Fibroblast of pulmonary artery (primary cell): ENCODE results near the gene FANCG.

Source experiments
- DNase-seq: peaks from one replicate; pipeline ENCODE4 v3.0.0-alpha.2; 2010; ENCODE audit warnings: low read depth
- H3K4me3 ChIP-seq: replicated peaks from 2 replicates; pipeline ENCODE4 v1.5.1; 2011; ENCODE audit warnings: low read depth, mild to moderate bottlenecking, control low read depth, low read length, moderate library complexity
- TF ChIP-seq, protein P1 (sequence below): IDR thresholded peaks from 2 replicates; pipeline ENCODE4 v1.5.1; 2011; ENCODE audit warnings: mild to moderate bottlenecking, control low read depth, low read length, inconsistent platforms; ENCODE audit errors: missing control alignments

Gene FANCG

DNA sequence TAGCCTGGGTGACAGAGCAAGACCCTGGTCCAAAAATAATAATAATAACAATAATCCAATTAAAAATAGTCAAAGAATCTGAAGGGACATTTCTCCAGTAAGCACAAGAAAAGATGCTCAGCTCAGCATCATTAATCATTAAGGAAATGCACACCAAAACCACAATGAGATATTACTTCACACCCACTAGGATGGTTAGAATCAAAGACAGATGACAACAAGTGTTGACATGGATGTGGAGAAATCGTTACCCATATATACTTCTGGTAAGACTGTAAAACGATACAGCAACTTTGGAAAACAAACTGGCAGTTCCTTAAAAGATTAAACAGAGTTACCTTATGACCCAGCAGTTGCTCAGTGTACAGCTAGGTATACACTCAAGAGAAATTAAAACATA lies 5.3 kb upstream of the FANCG start:
- no peak for DNase-seq
- TF ChIP-seq, protein P1, sequence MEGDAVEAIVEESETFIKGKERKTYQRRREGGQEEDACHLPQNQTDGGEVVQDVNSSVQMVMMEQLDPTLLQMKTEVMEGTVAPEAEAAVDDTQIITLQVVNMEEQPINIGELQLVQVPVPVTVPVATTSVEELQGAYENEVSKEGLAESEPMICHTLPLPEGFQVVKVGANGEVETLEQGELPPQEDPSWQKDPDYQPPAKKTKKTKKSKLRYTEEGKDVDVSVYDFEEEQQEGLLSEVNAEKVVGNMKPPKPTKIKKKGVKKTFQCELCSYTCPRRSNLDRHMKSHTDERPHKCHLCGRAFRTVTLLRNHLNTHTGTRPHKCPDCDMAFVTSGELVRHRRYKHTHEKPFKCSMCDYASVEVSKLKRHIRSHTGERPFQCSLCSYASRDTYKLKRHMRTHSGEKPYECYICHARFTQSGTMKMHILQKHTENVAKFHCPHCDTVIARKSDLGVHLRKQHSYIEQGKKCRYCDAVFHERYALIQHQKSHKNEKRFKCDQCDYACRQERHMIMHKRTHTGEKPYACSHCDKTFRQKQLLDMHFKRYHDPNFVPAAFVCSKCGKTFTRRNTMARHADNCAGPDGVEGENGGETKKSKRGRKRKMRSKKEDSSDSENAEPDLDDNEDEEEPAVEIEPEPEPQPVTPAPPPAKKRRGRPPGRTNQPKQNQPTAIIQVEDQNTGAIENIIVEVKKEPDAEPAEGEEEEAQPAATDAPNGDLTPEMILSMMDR = no peak
- no peak overlapping the region for H3K4me3 ChIP-seq

DNA sequence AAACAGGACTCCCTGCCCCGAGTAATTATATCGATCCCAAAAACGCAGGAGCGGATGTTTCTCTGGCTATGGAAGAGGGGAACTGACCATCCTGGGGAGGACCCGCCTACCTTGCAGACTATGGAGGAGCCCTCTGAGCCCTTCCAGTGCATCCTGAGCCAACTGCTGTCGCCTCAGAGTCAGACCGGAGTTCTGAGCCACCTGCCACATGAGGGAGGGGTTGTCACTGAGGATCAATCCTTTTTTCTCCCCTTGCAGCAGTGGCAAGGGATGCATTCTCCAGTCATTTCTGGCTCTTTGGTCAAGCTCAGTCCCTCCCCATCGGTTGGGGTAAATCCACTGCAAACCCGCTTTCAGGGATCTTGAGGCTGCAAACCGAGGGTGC lies 709 bp downstream of the FANCG start:
- no peak for DNase-seq
- TF ChIP-seq, protein P1 = no peak
- peak overlapping the region; percentile 81 for H3K4me3 ChIP-seq

DNA sequence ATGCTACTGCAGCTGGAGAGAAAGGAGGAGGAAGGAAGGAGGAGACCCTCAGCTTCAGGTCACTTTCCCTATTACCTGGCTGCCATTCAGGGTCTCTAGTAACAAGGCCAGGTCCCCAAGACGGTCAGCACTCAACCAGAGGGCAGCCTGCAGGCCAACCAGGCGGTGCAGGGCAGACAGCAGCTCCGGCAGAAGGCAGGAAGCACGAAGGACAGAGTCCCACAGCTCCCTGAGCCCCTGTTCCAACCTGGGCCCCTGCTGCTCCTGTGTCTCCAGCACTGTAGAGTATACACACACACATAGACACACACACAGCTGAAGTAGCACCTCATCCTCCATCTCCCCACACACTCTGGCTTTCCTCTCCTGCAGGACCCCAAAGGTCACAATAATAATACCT lies 1.7 kb downstream of the FANCG start:
- H3K4me3 ChIP-seq = no peak overlapping the region
- TF ChIP-seq, protein P1 = no peak

DNA sequence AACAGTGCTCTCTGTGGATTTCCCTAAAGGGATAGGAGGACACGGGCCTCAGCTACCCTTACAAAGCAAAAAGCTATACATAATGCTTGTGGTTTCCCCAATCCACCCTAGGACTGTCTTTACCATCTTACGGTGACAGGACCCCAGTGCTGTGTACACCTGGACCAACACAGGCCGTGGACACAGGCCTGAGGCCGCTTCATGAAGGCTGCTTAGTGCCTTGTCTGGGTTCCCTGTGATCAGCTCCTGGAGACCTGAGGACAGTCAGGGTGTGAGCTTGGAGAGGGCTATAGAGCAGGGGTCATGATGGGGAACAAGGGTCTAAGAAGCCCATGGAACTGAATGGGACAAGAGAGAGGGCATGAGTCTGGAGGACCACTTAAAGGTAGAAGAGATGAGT lies 2.9 kb downstream of the FANCG start:
- TF ChIP-seq, protein P1 = no peak
- H3K4me3 ChIP-seq = no peak overlapping the region
- DNase-seq = no peak

More for the DNA sequence above, 1.7 kb downstream of the FANCG start:
- no peak for DNase-seq

DNA sequence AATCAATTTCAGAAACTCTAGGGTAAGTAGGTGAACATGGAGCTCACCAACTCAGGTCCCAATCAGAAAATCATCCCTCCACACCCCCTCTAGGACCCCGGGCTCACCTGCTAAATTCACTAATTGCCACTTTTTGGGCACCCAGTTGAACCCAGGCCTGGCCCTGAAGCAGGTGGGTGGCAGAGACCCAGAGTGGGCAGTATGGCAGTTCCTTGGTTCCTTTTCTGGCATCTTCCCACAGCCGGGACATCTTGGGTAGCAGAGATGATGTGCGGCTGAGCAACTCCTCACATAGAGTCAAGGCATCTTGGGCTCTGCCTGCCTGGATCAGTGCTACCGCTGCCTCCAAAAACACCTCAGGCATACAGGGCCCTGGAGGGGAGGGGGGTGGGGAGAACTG lies 4.4 kb downstream of the FANCG start:
- TF ChIP-seq, protein P1 = no peak
- no peak overlapping the region for H3K4me3 ChIP-seq
- no peak for DNase-seq

DNA sequence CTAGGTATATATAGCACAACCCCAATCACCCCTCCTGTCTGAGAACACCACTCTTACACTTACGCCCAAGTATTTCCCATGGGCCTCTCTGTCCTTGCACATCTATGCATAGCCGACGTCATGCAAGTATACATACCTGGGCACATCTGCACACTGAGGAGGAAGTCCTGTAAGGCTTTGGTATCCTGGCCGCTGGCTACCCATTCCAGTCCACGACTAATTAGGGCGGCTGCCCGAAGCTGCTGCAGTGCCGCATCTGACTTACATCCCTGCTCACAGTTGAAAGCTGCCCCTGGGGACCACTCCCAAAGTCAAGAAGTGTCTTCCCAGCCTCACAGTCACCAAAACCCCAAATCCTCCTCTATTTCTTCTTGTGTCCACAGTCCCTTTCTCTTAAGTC lies 5.0 kb downstream of the FANCG start:
- no peak for DNase-seq
- TF ChIP-seq, protein P1 = no peak
- no peak overlapping the region for H3K4me3 ChIP-seq

DNA sequence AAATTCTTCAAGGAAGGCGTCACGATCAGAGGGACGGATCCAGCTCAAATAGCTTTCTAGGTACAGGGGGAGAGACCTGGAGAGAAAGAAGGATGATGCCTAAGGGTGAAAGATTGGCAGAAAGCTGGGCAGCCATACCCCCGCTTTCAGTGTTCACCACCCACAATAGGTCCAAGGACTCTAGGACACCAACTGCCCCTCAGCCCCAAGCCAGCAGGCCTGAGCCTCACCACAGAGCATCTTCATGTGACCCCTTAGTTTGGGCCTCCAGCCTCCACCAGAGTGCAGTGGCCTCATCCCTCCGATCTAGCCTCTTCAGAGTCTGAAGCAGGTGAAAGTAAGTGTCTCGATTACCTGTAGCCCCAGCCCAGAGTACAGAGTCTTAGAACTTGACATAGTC lies 5.6 kb downstream of the FANCG start:
- TF ChIP-seq, protein P1 = no peak
- DNase-seq = no peak
- no peak overlapping the region for H3K4me3 ChIP-seq
